ENCODE results near the gene MYO5B. TPM values are rescaled to one million over a fixed set of nuclear protein-coding genes. Genes with fewer than 3 reads are reported as not detected.

Gene MYO5B
- total and polyA plus RNA-seq, 4 donors = 5.4 to 23.4 (median 11.4) TPM

- H3K4me1 ChIP-seq (ENCODE audit: control insufficient read depth in 4 of 4, insufficient read depth in 4 of 4, low read length in 3 of 4) = peaks cover 0 to 7% (median 4%) of the 10 kb centered on the region in 4 donors
- H3K36me3 ChIP-seq (ENCODE audit: control insufficient read depth in 4 of 4, insufficient read depth in 3 of 4, low read depth in 1 of 4, low read length in 3 of 4) = peaks cover 0 to 1% (median 0%) of the 10 kb centered on the region in 4 donors
- H3K27ac ChIP-seq (ENCODE audit: low read depth in 1 of 2, low read length in 2 of 2) = no peak overlapping the region
- no peak overlapping the region for H3K4me3 ChIP-seq (ENCODE audit: low read depth in 1 of 3, low read length in 3 of 3)
- H3K9me3 ChIP-seq (ENCODE audit: control insufficient read depth in 4 of 4, low read length in 3 of 4) = no peaks in the 10 kb centered on the region
- TF ChIP-seq SP1 (IDR thresholded peaks at IDR 0.05) = no peak
- TF ChIP-seq RAD21 (IDR thresholded peaks at IDR 0.05) = no peak
- no peak for TF ChIP-seq EGR1 (IDR thresholded peaks at IDR 0.05; ENCODE audit: low read depth in 2 of 2)
- TF ChIP-seq HNF4G (IDR thresholded peaks at IDR 0.05) = no peak
- no peak for TF ChIP-seq MAX (IDR thresholded peaks at IDR 0.05)
- no peak for TF ChIP-seq FOXA1 (IDR thresholded peaks at IDR 0.05)
- no peak for TF ChIP-seq FOXA2 (IDR thresholded peaks at IDR 0.05)
- no peak for TF ChIP-seq RXRA (IDR thresholded peaks at IDR 0.05)
- no peak for TF ChIP-seq TAF1 (conservative IDR thresholded peaks at IDR 0.05)
- TF ChIP-seq CTCF (IDR thresholded peaks at IDR 0.05; ENCODE audit: low read depth, low read length, missing input control) = no peak
- TF ChIP-seq GABPA (IDR thresholded peaks at IDR 0.05 in 1 of 2, conservative IDR thresholded peaks at IDR 0.05 in 1 of 2) = no peak
- no peak for TF ChIP-seq HNF4A (conservative IDR thresholded peaks at IDR 0.05)
- TF ChIP-seq JUND (IDR thresholded peaks at IDR 0.05) = no peak
- no peak for TF ChIP-seq REST (IDR thresholded peaks at IDR 0.05)
- no peak for TF ChIP-seq NR2F2 (IDR thresholded peaks at IDR 0.05)
- no peak for TF ChIP-seq ATF3 (IDR thresholded peaks at IDR 0.05)
- no peak for TF ChIP-seq YY1 (IDR thresholded peaks at IDR 0.05)
- no peak for TF ChIP-seq ZBTB33 (IDR thresholded peaks at IDR 0.05)
- H3K27me3 ChIP-seq (ENCODE audit: control insufficient read depth in 4 of 4, insufficient read depth in 4 of 4, low read length in 3 of 4) = no peaks in the 10 kb centered on the region
- H3K9ac ChIP-seq (ENCODE audit: low read depth in 1 of 2, low read length in 2 of 2) = no peak overlapping the region
- WGBS = 93% methylated on average over 26 of the region's 26 CpGs
- no peak for DNase-seq (ENCODE audit: low spot score)
Observed at GRCh38 chr18:49863769-49864621, 331.0 kb downstream of the MYO5B start.

All from liver (tissue), 9 donors.